Measurements from ENCODE around the gene CDHR3. TPM values are rescaled to one million over a fixed set of nuclear protein-coding genes. Genes with fewer than 3 reads are reported as not detected.

CDHR3 gene
- total and polyA plus RNA-seq, 2 donors (not counting 3 experiments of a cell fraction or from before 2014, with no cell fraction given) = 0.46 to 2.3 TPM

- Histone ChIP-seq H4K20me1 (replicated peaks; ENCODE audit: control insufficient read depth, extremely low read depth, insufficient read depth, low read length) (no peaks in the 10 kb centered on the region), H3K9me3 (replicated peaks; ENCODE audit: control insufficient read depth, insufficient read depth, low read length) (no peaks in the 10 kb centered on the region), H2AFZ (ENCODE audit: low read depth, low read length) (no peak overlapping the region), H3K4me1 (ENCODE audit: control insufficient read depth, extremely low read depth, insufficient read depth, low read length) (no peaks in the 10 kb centered on the region), H3K9ac (replicated peaks; ENCODE audit: extremely low read depth, insufficient read depth, low read length) (no peak overlapping the region), H3K36me3 (ENCODE audit: control insufficient read depth in 2 of 2, extremely low read depth in 1 of 2, insufficient read depth in 2 of 2, low read length in 2 of 2) (no peaks in the 10 kb centered on the region), H3K4me2 (ENCODE audit: insufficient read depth, low read length) (no peak overlapping the region), H3K79me2 (ENCODE audit: control insufficient read depth, insufficient read depth, low read length) (no peaks in the 10 kb centered on the region), H3K27ac (ENCODE audit: insufficient read depth, low read depth, low read length) (no peak overlapping the region), H3K4me3 (replicated peaks in 1 of 3; ENCODE audit: insufficient read depth in 1 of 3, low read depth in 1 of 3, low read length in 3 of 3) (no peak overlapping the region), H3K27me3 (ENCODE audit: control insufficient read depth in 2 of 2, insufficient read depth in 2 of 2, low read length in 2 of 2) (peaks cover 11 to 13% of the 10 kb centered on the region in 2 experiments), H3K9me1 (replicated peaks; ENCODE audit: control insufficient read depth, extremely low read depth, insufficient read depth, low read length) (no peaks in the 10 kb centered on the region)
- TF ChIP-seq POLR2AphosphoS5 (IDR thresholded peaks at IDR 0.05; ENCODE audit: insufficient read depth, low read depth, low read length) (no peak), EZH2 (IDR thresholded peaks at IDR 0.05; ENCODE audit: borderline replicate concordance, low read depth, low read length, severe bottlenecking) (no peak), GATA2 (IDR thresholded peaks at IDR 0.05; ENCODE audit: insufficient read depth, insufficient read length, low read depth, low read length) (no peak), MYC (IDR thresholded peaks at IDR 0.05; ENCODE audit: low read depth, low read length) (no peak), MAX (IDR thresholded peaks at IDR 0.05; ENCODE audit: insufficient read depth, insufficient read length) (no peak), CTCF (IDR thresholded peaks at IDR 0.05; ENCODE audit: extremely low read depth in 1 of 2, insufficient read depth in 1 of 2, low read depth in 1 of 2, low read length in 2 of 2) (no peak), POLR2A (IDR thresholded peaks at IDR 0.05; ENCODE audit: low read depth, low read length) (no peak), JUN (IDR thresholded peaks at IDR 0.05; ENCODE audit: borderline replicate concordance, insufficient read depth, insufficient read length, low read depth) (no peak), FOS (IDR thresholded peaks at IDR 0.05; ENCODE audit: borderline replicate concordance, insufficient read depth, low read length) (no peak)
- CTCF ChIA-PET = interaction anchor here (0.6 to 1.7 kb wide), 6 partner anchors 8 to 229 kb away, joined by 3 to 5 read pairs (median 3); no protein-coding TSS in a partner anchor
- FAIRE-seq = no peak
- intact Hi-C loops (cut with micrococcal nuclease) (no loop called here), dilution Hi-C loops (cut with MboI; ENCODE audit: extremely low pct_ligation_motif_present, low sequenced_read_pairs) (no loop called here)
- POLR2A ChIA-PET = interaction anchor here (0.6 kb wide), 1 partner anchor 267 kb away, joined by 3 read pairs; no protein-coding TSS in a partner anchor
- no TSS peak for BruUV-seq (replicated peaks)
- DNase-seq (ENCODE audit: low read depth, low spot score) = no peak
Observed at GRCh38 chr7:105980645-105981396, 17.8 kb downstream of the CDHR3 start.

Measured in endothelial cell of umbilical vein (primary cell).